ENCODE data around the gene BID. TPM values are rescaled to one million over a fixed set of nuclear protein-coding genes. Genes with fewer than 3 reads are reported as not detected.

BID gene
- total RNA-seq, 2 donors from 2014 or later: 4.0 to 9.3 TPM

DNA sequence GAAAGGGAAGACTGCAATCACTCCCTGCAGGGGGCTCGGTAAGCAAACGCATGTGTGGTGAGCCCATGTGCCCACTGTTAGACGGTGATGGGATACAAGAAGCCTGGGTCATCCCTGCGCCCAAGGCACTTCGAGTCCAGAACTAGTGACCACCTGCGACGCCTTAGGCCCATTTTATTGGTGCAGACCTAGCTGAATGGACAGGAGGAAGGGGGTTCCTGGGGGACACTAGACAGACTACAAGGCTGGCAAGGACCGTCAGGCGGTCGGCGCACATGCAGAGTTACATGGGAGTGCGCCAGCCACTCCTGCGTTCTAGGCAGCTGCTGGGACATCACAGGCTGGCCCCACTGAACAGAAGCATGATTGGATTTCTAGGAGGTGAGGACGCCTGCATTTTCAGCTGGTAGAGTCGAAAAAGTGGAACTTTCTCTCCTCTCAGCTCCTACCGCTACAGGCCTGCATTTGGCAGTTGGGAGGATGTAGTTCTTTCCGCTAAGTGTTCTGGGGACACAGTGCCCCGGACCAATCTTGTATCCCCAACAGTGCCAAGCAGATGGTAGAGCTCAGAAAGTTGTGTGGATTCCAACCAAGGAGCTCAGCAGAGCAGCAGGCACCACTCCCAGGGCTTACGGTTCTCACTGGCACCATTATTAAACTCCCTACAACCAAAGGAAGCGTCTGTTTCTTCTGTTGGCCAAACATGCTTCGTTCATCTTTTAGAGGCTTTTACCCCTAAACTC, 35.7 kb downstream of the BID start:
- H3K27me3 ChIP-seq: no peaks in the 10 kb centered on the region
- no peak overlapping the region for H3K4me3 ChIP-seq
- WGBS, 2 donors: 87 to 89% methylated on average over 21 of the region's 21 CpGs
- H3K4me1 ChIP-seq: no peaks in the 10 kb centered on the region
- DNase-seq: no peak
- intact Hi-C loops (cut with DNase I): no loop called here
- no peak for ATAC-seq
- no peak for TF ChIP-seq POLR2A (IDR thresholded peaks at IDR 0.05)
- TF ChIP-seq, protein P1, sequence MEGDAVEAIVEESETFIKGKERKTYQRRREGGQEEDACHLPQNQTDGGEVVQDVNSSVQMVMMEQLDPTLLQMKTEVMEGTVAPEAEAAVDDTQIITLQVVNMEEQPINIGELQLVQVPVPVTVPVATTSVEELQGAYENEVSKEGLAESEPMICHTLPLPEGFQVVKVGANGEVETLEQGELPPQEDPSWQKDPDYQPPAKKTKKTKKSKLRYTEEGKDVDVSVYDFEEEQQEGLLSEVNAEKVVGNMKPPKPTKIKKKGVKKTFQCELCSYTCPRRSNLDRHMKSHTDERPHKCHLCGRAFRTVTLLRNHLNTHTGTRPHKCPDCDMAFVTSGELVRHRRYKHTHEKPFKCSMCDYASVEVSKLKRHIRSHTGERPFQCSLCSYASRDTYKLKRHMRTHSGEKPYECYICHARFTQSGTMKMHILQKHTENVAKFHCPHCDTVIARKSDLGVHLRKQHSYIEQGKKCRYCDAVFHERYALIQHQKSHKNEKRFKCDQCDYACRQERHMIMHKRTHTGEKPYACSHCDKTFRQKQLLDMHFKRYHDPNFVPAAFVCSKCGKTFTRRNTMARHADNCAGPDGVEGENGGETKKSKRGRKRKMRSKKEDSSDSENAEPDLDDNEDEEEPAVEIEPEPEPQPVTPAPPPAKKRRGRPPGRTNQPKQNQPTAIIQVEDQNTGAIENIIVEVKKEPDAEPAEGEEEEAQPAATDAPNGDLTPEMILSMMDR (IDR thresholded peaks at IDR 0.05): no peak
- peaks cover 0 to 5% of the 10 kb centered on the region in 2 donors for H3K36me3 ChIP-seq (replicated peaks in 1 of 2; ENCODE audit: insufficient read depth in 1 of 2, low read depth in 2 of 2)
- H3K9me3 ChIP-seq: no peaks in the 10 kb centered on the region
- no peak overlapping the region for H3K27ac ChIP-seq

DNA sequence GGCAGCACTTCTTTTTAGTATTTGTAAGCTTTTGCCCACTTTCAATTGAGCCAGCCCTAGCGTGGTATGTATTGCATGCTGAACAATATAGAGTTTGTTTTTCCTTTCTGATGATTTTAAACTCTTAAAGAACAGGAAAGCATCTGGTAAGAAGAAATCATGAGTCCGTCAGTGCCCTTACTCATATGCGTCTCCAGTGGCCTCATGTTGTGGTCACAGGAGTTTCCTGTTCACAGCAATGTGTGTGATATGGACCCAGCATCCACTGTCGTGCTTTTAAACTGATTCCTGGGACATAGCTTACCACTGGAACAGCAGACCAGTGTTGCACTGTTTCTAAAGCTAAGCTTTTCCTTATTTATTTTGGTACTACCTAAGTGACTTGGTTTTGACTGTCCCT, 40.1 kb downstream of the BID start:
- intact Hi-C loops (cut with DNase I): no loop called here
- WGBS, 2 donors: 76 to 78% methylated on average over 4 of the region's 4 CpGs
- Histone ChIP-seq H3K27ac (no peak overlapping the region), H3K4me1 (no peaks in the 10 kb centered on the region), H3K4me3 (no peak overlapping the region), H3K9me3 (no peaks in the 10 kb centered on the region), H3K27me3 (no peaks in the 10 kb centered on the region), H3K36me3 (replicated peaks in 1 of 2; ENCODE audit: insufficient read depth in 1 of 2, low read depth in 2 of 2) (peaks cover 0 to 12% of the 10 kb centered on the region in 2 donors)
- DNase-seq: no peak
- no peak for ATAC-seq
- no peak for TF ChIP-seq POLR2A (IDR thresholded peaks at IDR 0.05)
- TF ChIP-seq, protein P1 (IDR thresholded peaks at IDR 0.05): no peak

DNA sequence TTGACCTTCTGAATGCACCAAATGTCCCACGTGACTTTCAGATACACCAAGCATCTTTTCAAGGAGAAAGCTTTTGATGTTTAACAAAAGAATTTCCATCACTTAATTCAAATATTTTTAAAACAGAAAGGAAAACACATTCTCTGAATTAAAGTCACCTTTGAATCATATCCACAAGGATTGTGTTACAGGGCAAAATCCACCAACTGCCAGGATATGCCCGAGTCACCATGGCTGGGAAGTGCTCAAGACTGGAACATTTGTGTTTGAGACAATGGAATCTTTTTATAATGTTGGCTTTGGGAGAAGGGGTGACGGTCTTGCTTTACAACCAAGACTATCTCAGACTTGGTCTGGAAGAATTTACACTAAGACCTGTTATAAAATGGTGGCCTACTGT, 40.8 kb downstream of the BID start:
- Histone ChIP-seq H3K4me3 (no peak overlapping the region), H3K36me3 (replicated peaks in 1 of 2; ENCODE audit: insufficient read depth in 1 of 2, low read depth in 2 of 2) (peaks cover 0 to 12% of the 10 kb centered on the region in 2 donors), H3K4me1 (no peaks in the 10 kb centered on the region), H3K27me3 (no peaks in the 10 kb centered on the region), H3K27ac (no peak overlapping the region), H3K9me3 (no peaks in the 10 kb centered on the region)
- DNase-seq (no peak), ATAC-seq (no peak)
- TF ChIP-seq POLR2A (IDR thresholded peaks at IDR 0.05): no peak
- TF ChIP-seq, protein P1 (IDR thresholded peaks at IDR 0.05): no peak
- WGBS, 2 donors: 87 to 96% methylated on average over 3 of the region's 3 CpGs
- intact Hi-C loops (cut with DNase I): no loop called here

DNA sequence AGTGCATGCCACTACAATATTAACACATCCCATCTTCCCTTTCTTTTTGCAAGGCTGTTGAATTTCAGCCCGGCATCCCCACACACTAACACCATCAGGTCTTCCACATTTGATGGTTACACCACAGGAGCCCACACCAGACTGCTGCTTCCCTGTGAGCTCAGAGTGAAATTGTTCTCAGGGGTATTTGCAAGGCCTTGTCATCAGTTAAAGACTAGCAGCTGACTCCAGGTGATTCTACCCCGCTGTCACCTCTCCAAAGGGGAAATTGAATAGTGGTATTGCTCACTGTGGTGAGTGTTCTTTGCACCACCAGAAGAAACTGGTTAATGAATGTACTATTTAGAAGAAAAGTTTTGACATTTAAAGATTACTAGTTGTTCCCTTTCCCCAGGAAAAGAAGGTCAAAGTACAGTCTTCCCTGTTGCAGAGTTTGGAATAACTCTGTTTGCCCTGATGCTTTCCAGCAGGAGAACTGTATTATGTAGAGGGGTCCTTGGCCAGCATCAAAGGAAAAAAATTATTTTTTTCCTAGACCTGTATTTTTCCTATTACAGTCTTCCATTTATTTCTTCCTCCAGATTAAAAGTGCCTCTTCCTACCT, 41.9 kb downstream of the BID start:
- WGBS, 2 donors: 80 to 86% methylated on average over 2 of the region's 2 CpGs
- no peak for DNase-seq
- no peaks in the 10 kb centered on the region for H3K9me3 ChIP-seq
- H3K4me3 ChIP-seq: no peak overlapping the region
- H3K27ac ChIP-seq: no peak overlapping the region
- TF ChIP-seq POLR2A (IDR thresholded peaks at IDR 0.05): no peak
- TF ChIP-seq, protein P1 (IDR thresholded peaks at IDR 0.05): no peak
- peaks cover 0 to 15% of the 10 kb centered on the region in 2 donors for H3K36me3 ChIP-seq (replicated peaks in 1 of 2; ENCODE audit: insufficient read depth in 1 of 2, low read depth in 2 of 2)
- intact Hi-C loops (cut with DNase I): no loop called here
- H3K27me3 ChIP-seq: no peaks in the 10 kb centered on the region
- H3K4me1 ChIP-seq: no peaks in the 10 kb centered on the region
- ATAC-seq: no peak
